Hepatocyte (in vitro differentiated cells): ENCODE results near the gene ZP2. TPM values are rescaled to one million over a fixed set of nuclear protein-coding genes. Genes with fewer than 3 reads are reported as not detected.
A peak's percentile ranks its signal among the peaks of the same experiment; 100 is the strongest.

Experiments used
- DNase-seq: peaks from one replicate; pipeline ENCODE4 v3.0.0-alpha.2; 2016; ENCODE audit warnings: low spot score
- H2AFZ ChIP-seq: fragments of 200-600 bp; sonication (generic); 2 replicates; pipeline ENCODE4 v1.6.0; 2016; ENCODE audit warnings: antibody characterized with exemption, mild to moderate bottlenecking
- H3K27ac ChIP-seq: fragments of 200-600 bp; sonication (generic); 2 replicates; pipeline ENCODE4 v1.5.1; 2016; ENCODE audit warnings: mild to moderate bottlenecking
- H3K27me3 ChIP-seq: fragments of 200-600 bp; sonication (generic); 2 replicates; pipeline ENCODE4 v1.6.1; 2016
- H3K36me3 ChIP-seq: fragments of 200-600 bp; sonication (generic); replicated peaks from 2 replicates; pipeline ENCODE4 v1.5.1; 2016; ENCODE audit warnings: low read depth; ENCODE audit not compliant: insufficient read depth
- H3K4me1 ChIP-seq: fragments of 200-600 bp; sonication (generic); 2 replicates; pipeline ENCODE4 v1.5.1; 2016; ENCODE audit warnings: mild to moderate bottlenecking, moderate library complexity; ENCODE audit not compliant: insufficient read depth
- H3K4me2 ChIP-seq: fragments of 200-600 bp; sonication (generic); 2 replicates; pipeline ENCODE4 v1.6.0; 2016
- H3K4me3 ChIP-seq: fragments of 200-600 bp; sonication (generic); 2 replicates; pipeline ENCODE4 v1.5.1; 2016; ENCODE audit warnings: mild to moderate bottlenecking
- H3K79me2 ChIP-seq: fragments of 200-600 bp; sonication (generic); 2 replicates; pipeline ENCODE4 v1.6.0; 2017; ENCODE audit warnings: mild to moderate bottlenecking
- H3K9me2 ChIP-seq: fragments of 200-600 bp; sonication (generic); replicated peaks from 2 replicates; pipeline ENCODE4 v1.6.0; 2017; ENCODE audit warnings: mild to moderate bottlenecking; ENCODE audit not compliant: insufficient read depth
- H3K9me3 ChIP-seq: fragments of 200-600 bp; sonication (generic); 2 replicates; pipeline ENCODE4 v1.5.1; 2016; ENCODE audit warnings: low read depth, mild to moderate bottlenecking
- H4K20me1 ChIP-seq: fragments of 200-600 bp; sonication (generic); 2 replicates; pipeline ENCODE4 v1.6.0; 2016; ENCODE audit warnings: mild to moderate bottlenecking; ENCODE audit not compliant: insufficient read depth, poor library complexity, severe bottlenecking
- CTCF ChIP-seq: fragments of 200-600 bp; sonication (generic); IDR thresholded peaks from 2 replicates; pipeline ENCODE4 v1.5.1; 2016; ENCODE audit warnings: antibody characterized with exemption, mild to moderate bottlenecking; ENCODE audit not compliant: poor library complexity
- EZH2 ChIP-seq: fragments of 200-600 bp; sonication (generic); IDR thresholded peaks from 2 replicates; pipeline ENCODE4 v1.6.1; 2016; ENCODE audit warnings: antibody characterized with exemption, mild to moderate bottlenecking, borderline replicate concordance
- EZH2phosphoT487 ChIP-seq: fragments of 200-600 bp; sonication (generic); IDR thresholded peaks from one replicate; pipeline ENCODE4 v1.6.1; 2018; ENCODE audit warnings: antibody characterized with exemption, mild to moderate bottlenecking, low read depth, moderate library complexity; ENCODE audit not compliant: unreplicated experiment, severe bottlenecking
- WGBS: methylation state at CpG from one replicate; pipeline ENCODE4 v1.1.6; 2016; ENCODE audit warnings: low lambda C conversion rate; ENCODE audit errors: missing lambda C conversion rate; 5-methylcytosine and 5-hydroxymethylcytosine counted together
- polyA plus RNA-seq: library from polyadenylated mRNA; unstranded; fragments of >200 nt; fragmentation: Nextera tagmentation; extraction: Ambion mirVana; gene quantifications from 2 replicates; pipeline ENCODE4 v1.2.1, GENCODE V29; 2016
- total RNA-seq: library from RNA; depleted of rRNA; stranded (reverse); fragments of >200 nt; gene quantifications from 2 replicates; pipeline ENCODE4 v1.2.3, GENCODE V29; 2014

The ZP2 gene
- total and polyA plus RNA-seq, 2 experiments from 2014 or later, result 0.20 TPM; not detected in 1

- Histone ChIP-seq H3K27me3 (no peaks in the 10 kb centered on the region), H3K79me2 (peaks cover 43% of the 10 kb centered on the region), H3K4me2 (peak overlapping the region; percentile 16), H3K4me3 (no peak overlapping the region), H3K36me3 (no peaks in the 10 kb centered on the region), H4K20me1 (no peaks in the 10 kb centered on the region), H3K4me1 (no peaks in the 10 kb centered on the region), H3K27ac (peak overlapping the region; percentile 89), H3K9me3 (no peaks in the 10 kb centered on the region), H3K9me2 (no peaks in the 10 kb centered on the region), H2AFZ (no peak overlapping the region)
- WGBS, result 86% methylated on average over 1 of the region's 1 CpG
- DNase-seq, result no peak
- no peak for TF ChIP-seq CTCF
- TF ChIP-seq EZH2phosphoT487, result no peak
- no peak for TF ChIP-seq EZH2
These were observed 21.7 kb upstream of the ZP2 start for GRCh38 chr16:21233045-21233520.

- WGBS, result 91% methylated on average over 2 of the region's 2 CpGs
- no peak for DNase-seq
- no peaks in the 10 kb centered on the region for H3K79me2 ChIP-seq
- H3K36me3 ChIP-seq, result no peaks in the 10 kb centered on the region
- H3K27me3 ChIP-seq, result no peaks in the 10 kb centered on the region
- no peaks in the 10 kb centered on the region for H3K9me2 ChIP-seq
- H3K4me2 ChIP-seq, result no peak overlapping the region
- no peak overlapping the region for H2AFZ ChIP-seq
- H3K4me3 ChIP-seq, result no peak overlapping the region
- TF ChIP-seq EZH2 (no peak), EZH2phosphoT487 (no peak)
- no peaks in the 10 kb centered on the region for H3K9me3 ChIP-seq
- H3K27ac ChIP-seq, result no peak overlapping the region
- no peaks in the 10 kb centered on the region for H4K20me1 ChIP-seq
- H3K4me1 ChIP-seq, result peaks cover 5% of the 10 kb centered on the region
These were observed 17.0 kb upstream of the ZP2 start for GRCh38 chr16:21228361-21228872.

GRCh38 chr16:21227866-21228265 lies 16.5 kb upstream of the ZP2 start:
- no peaks in the 10 kb centered on the region for H3K79me2 ChIP-seq
- H4K20me1 ChIP-seq, result no peaks in the 10 kb centered on the region
- no peak overlapping the region for H3K4me3 ChIP-seq

GRCh38 chr16:21226749-21227148 lies 15.4 kb upstream of the ZP2 start:
- H3K27ac ChIP-seq, result no peak overlapping the region
- no peaks in the 10 kb centered on the region for H3K36me3 ChIP-seq
- no peak for DNase-seq
- H3K9me2 ChIP-seq, result no peaks in the 10 kb centered on the region
- H3K9me3 ChIP-seq, result no peaks in the 10 kb centered on the region
- no peak overlapping the region for H3K4me3 ChIP-seq
- H3K27me3 ChIP-seq, result no peaks in the 10 kb centered on the region
- no peak overlapping the region for H2AFZ ChIP-seq
- peaks cover 14% of the 10 kb centered on the region for H3K4me1 ChIP-seq
- H3K79me2 ChIP-seq, result no peaks in the 10 kb centered on the region
- TF ChIP-seq CTCF, result no peak
- no peak for TF ChIP-seq EZH2phosphoT487
- TF ChIP-seq EZH2, result no peak
- no peaks in the 10 kb centered on the region for H4K20me1 ChIP-seq
- H3K4me2 ChIP-seq, result no peak overlapping the region

More at GRCh38 chr16:21227866-21228265, 16.5 kb upstream of the ZP2 start:
- Histone ChIP-seq H2AFZ (no peak overlapping the region), H3K4me2 (no peak overlapping the region), H3K36me3 (no peaks in the 10 kb centered on the region), H3K27me3 (no peaks in the 10 kb centered on the region), H3K27ac (no peak overlapping the region), H3K4me1 (peaks cover 10% of the 10 kb centered on the region), H3K9me2 (no peaks in the 10 kb centered on the region), H3K9me3 (no peaks in the 10 kb centered on the region)
- TF ChIP-seq EZH2phosphoT487 (no peak), EZH2 (no peak), CTCF (no peak)
- DNase-seq, result no peak
